ENCODE data around the gene TPRA1. TPM values are rescaled to one million over a fixed set of nuclear protein-coding genes. Genes with fewer than 3 reads are reported as not detected.

Gene TPRA1
- polyA plus RNA-seq: 10 to 100 TPM; 23.7 to 26.1 (median 25.7) TPM
- long read RNA-seq, donor 1: 0 reads
- long read RNA-seq, donor 2, partial matches to known transcripts: 0 of 2 reads
- long read RNA-seq, donor 2, other reads (novel, unspliced or antisense): 0 of 2 reads
- long read RNA-seq, donor 3, partial matches to known transcripts: 8 of 10 reads
- long read RNA-seq, donor 3, other reads (novel, unspliced or antisense): 0 of 10 reads
- long read RNA-seq, donor 4: 0 reads
- long read RNA-seq, donor 5, partial matches to known transcripts: 0 of 2 reads
- long read RNA-seq, donor 5, other reads (novel, unspliced or antisense): 0 of 2 reads
- long read RNA-seq, donor 6, partial matches to known transcripts: 0 of 4 reads
- long read RNA-seq, donor 6, other reads (novel, unspliced or antisense): 0 of 4 reads
- long read RNA-seq, donor 7: 0 reads
- long read RNA-seq, donor 8: 0 reads
- long read RNA-seq, donor 9, partial matches to known transcripts: 0 of 1 reads
- long read RNA-seq, donor 9, other reads (novel, unspliced or antisense): 0 of 1 reads
- long read RNA-seq, donor 10, transcript TPRA1-202 (11 exons, 1,933 nt): major isoform, 7 of 8 reads
- long read RNA-seq, donor 10, partial matches to known transcripts: 0 of 8 reads
- long read RNA-seq, donor 10, other reads (novel, unspliced or antisense): 0 of 8 reads

GRCh38 chr3:127590593-127591465, at the start of gene TPRA1:
TSS of gene TPRA1 (minus strand) at chr3:127590733. CDS start at chr3:127580146, 10,587 bp downstream.
- H3K9me3 ChIP-seq (ENCODE audit: control insufficient read depth in 2 of 2, insufficient read depth in 1 of 2, low read depth in 1 of 2, low read length in 1 of 2): no peaks in the 10 kb centered on the region
- DNase-seq (peak; percentile 97 to 98), FAIRE-seq (no peak)
- 0 to 1% (median 0%) methylated on average over 54 to 72 of the region's 72 CpGs for WGBS, 3 donors
- peak within 1 kb of the TSS; percentile 71 to 83 (median 71) for H3K4me3 ChIP-seq (ENCODE audit: low read depth in 1 of 3, low read length in 3 of 3)
- H3K27ac ChIP-seq (ENCODE audit: low read depth in 1 of 3, low read length in 2 of 3): peak within 1 kb of the TSS; percentile 90 to 98 (median 93)
- peaks cover 7 to 13% (median 9%) of the 10 kb centered on the region in 3 donors for H3K4me1 ChIP-seq (ENCODE audit: control insufficient read depth in 3 of 3, insufficient read depth in 2 of 3, low read depth in 1 of 3, low read length in 2 of 3)
- H3K27me3 ChIP-seq (ENCODE audit: control insufficient read depth in 3 of 3, insufficient read depth in 3 of 3, low read length in 3 of 3): peaks cover 0 to 2% (median 0%) of the 10 kb centered on the region in 3 donors
- H3K36me3 ChIP-seq (ENCODE audit: control insufficient read depth in 3 of 3, insufficient read depth in 2 of 3, low read depth in 1 of 3, low read length in 3 of 3): peaks cover 0 to 17% (median 0%) of the 10 kb centered on the region in 3 donors

- DNase-seq (no peak), FAIRE-seq (no peak)
- Histone ChIP-seq H3K27ac (ENCODE audit: low read depth in 1 of 3, low read length in 2 of 3) (no peak overlapping the region), H3K27me3 (ENCODE audit: control insufficient read depth in 3 of 3, insufficient read depth in 3 of 3, low read length in 3 of 3) (no peaks in the 10 kb centered on the region), H3K36me3 (ENCODE audit: control insufficient read depth in 3 of 3, insufficient read depth in 2 of 3, low read depth in 1 of 3, low read length in 3 of 3) (no peaks in the 10 kb centered on the region), H3K4me3 (ENCODE audit: low read depth in 1 of 3, low read length in 3 of 3) (no peak overlapping the region), H3K9me3 (ENCODE audit: control insufficient read depth in 2 of 2, insufficient read depth in 1 of 2, low read depth in 1 of 2, low read length in 1 of 2) (no peaks in the 10 kb centered on the region), H3K4me1 (ENCODE audit: control insufficient read depth in 3 of 3, insufficient read depth in 2 of 3, low read depth in 1 of 3, low read length in 2 of 3) (no peaks in the 10 kb centered on the region)
- 97 to 100% (median 97%) methylated on average over 3 of the region's 3 CpGs for WGBS, 3 donors
Measured at GRCh38 chr3:127640042-127640355, 49.5 kb upstream of the TPRA1 start.

GRCh38 chr3:127639173-127640041, 48.9 kb upstream of the TPRA1 start:
- Histone ChIP-seq H3K4me1 (ENCODE audit: control insufficient read depth in 3 of 3, insufficient read depth in 2 of 3, low read depth in 1 of 3, low read length in 2 of 3) (no peaks in the 10 kb centered on the region), H3K36me3 (ENCODE audit: control insufficient read depth in 3 of 3, insufficient read depth in 2 of 3, low read depth in 1 of 3, low read length in 3 of 3) (no peaks in the 10 kb centered on the region), H3K9me3 (ENCODE audit: control insufficient read depth in 2 of 2, insufficient read depth in 1 of 2, low read depth in 1 of 2, low read length in 1 of 2) (no peaks in the 10 kb centered on the region), H3K4me3 (ENCODE audit: low read depth in 1 of 3, low read length in 3 of 3) (no peak overlapping the region), H3K27me3 (ENCODE audit: control insufficient read depth in 3 of 3, insufficient read depth in 3 of 3, low read length in 3 of 3) (no peaks in the 10 kb centered on the region), H3K27ac (ENCODE audit: low read depth in 1 of 3, low read length in 2 of 3) (no peak overlapping the region)
- FAIRE-seq (no peak), DNase-seq (no peak)
- WGBS, 3 donors: 88 to 93% (median 92%) methylated on average over 5 of the region's 5 CpGs

GRCh38 chr3:127637971-127638370, 47.4 kb upstream of the TPRA1 start:
- no peaks in the 10 kb centered on the region for H3K4me1 ChIP-seq (ENCODE audit: control insufficient read depth in 3 of 3, insufficient read depth in 2 of 3, low read depth in 1 of 3, low read length in 2 of 3)
- FAIRE-seq: no peak
- H3K36me3 ChIP-seq (ENCODE audit: control insufficient read depth in 3 of 3, insufficient read depth in 2 of 3, low read depth in 1 of 3, low read length in 3 of 3): no peaks in the 10 kb centered on the region

GRCh38 chr3:127637546-127637945, 47.0 kb upstream of the TPRA1 start:
- 74 to 87% (median 76%) methylated on average over 3 of the region's 3 CpGs for WGBS, 3 donors
- Histone ChIP-seq H3K27ac (ENCODE audit: low read depth in 1 of 3, low read length in 2 of 3) (no peak overlapping the region), H3K36me3 (ENCODE audit: control insufficient read depth in 3 of 3, insufficient read depth in 2 of 3, low read depth in 1 of 3, low read length in 3 of 3) (no peaks in the 10 kb centered on the region), H3K4me3 (ENCODE audit: low read depth in 1 of 3, low read length in 3 of 3) (no peak overlapping the region), H3K9me3 (ENCODE audit: control insufficient read depth in 2 of 2, insufficient read depth in 1 of 2, low read depth in 1 of 2, low read length in 1 of 2) (no peaks in the 10 kb centered on the region), H3K27me3 (ENCODE audit: control insufficient read depth in 3 of 3, insufficient read depth in 3 of 3, low read length in 3 of 3) (no peaks in the 10 kb centered on the region), H3K4me1 (ENCODE audit: control insufficient read depth in 3 of 3, insufficient read depth in 2 of 3, low read depth in 1 of 3, low read length in 2 of 3) (no peaks in the 10 kb centered on the region)
- FAIRE-seq (no peak), DNase-seq (peak in 1 of 2 donors; percentile 13)

More at GRCh38 chr3:127637971-127638370, 47.4 kb upstream of the TPRA1 start:
- Histone ChIP-seq H3K4me3 (ENCODE audit: low read depth in 1 of 3, low read length in 3 of 3) (no peak overlapping the region), H3K9me3 (ENCODE audit: control insufficient read depth in 2 of 2, insufficient read depth in 1 of 2, low read depth in 1 of 2, low read length in 1 of 2) (no peaks in the 10 kb centered on the region), H3K27ac (ENCODE audit: low read depth in 1 of 3, low read length in 2 of 3) (no peak overlapping the region), H3K27me3 (ENCODE audit: control insufficient read depth in 3 of 3, insufficient read depth in 3 of 3, low read length in 3 of 3) (no peaks in the 10 kb centered on the region)
- no peak for DNase-seq

- H3K36me3 ChIP-seq (ENCODE audit: control insufficient read depth in 3 of 3, insufficient read depth in 2 of 3, low read depth in 1 of 3, low read length in 3 of 3): no peaks in the 10 kb centered on the region
- no peak overlapping the region for H3K4me3 ChIP-seq (ENCODE audit: low read depth in 1 of 3, low read length in 3 of 3)
- peaks cover 0 to 3% (median 0%) of the 10 kb centered on the region in 3 donors for H3K4me1 ChIP-seq (ENCODE audit: control insufficient read depth in 3 of 3, insufficient read depth in 2 of 3, low read depth in 1 of 3, low read length in 2 of 3)
- peaks cover 0 to 15% (median 0%) of the 10 kb centered on the region in 3 donors for H3K27me3 ChIP-seq (ENCODE audit: control insufficient read depth in 3 of 3, insufficient read depth in 3 of 3, low read length in 3 of 3)
- H3K27ac ChIP-seq (ENCODE audit: low read depth in 1 of 3, low read length in 2 of 3): no peak overlapping the region
- no peaks in the 10 kb centered on the region for H3K9me3 ChIP-seq (ENCODE audit: control insufficient read depth in 2 of 2, insufficient read depth in 1 of 2, low read depth in 1 of 2, low read length in 1 of 2)
- FAIRE-seq (no peak), DNase-seq (no peak)
- 92 to 94% (median 92%) methylated on average over 12 of the region's 12 CpGs for WGBS, 3 donors
Measured at GRCh38 chr3:127634653-127635052, 44.1 kb upstream of the TPRA1 start.

- H3K27me3 ChIP-seq (ENCODE audit: control insufficient read depth in 3 of 3, insufficient read depth in 3 of 3, low read length in 3 of 3): peaks cover 0 to 30% (median 0%) of the 10 kb centered on the region in 3 donors
- 74 to 83% (median 81%) methylated on average over 8 of the region's 8 CpGs for WGBS, 3 donors
- H3K9me3 ChIP-seq (ENCODE audit: control insufficient read depth in 2 of 2, insufficient read depth in 1 of 2, low read depth in 1 of 2, low read length in 1 of 2): peaks cover 0 to 3% of the 10 kb centered on the region in 2 donors
- H3K4me3 ChIP-seq (ENCODE audit: low read depth in 1 of 3, low read length in 3 of 3): no peak overlapping the region
- H3K4me1 ChIP-seq (ENCODE audit: control insufficient read depth in 3 of 3, insufficient read depth in 2 of 3, low read depth in 1 of 3, low read length in 2 of 3): peaks cover 0 to 3% (median 0%) of the 10 kb centered on the region in 3 donors
- FAIRE-seq (no peak), DNase-seq (no peak)
- H3K27ac ChIP-seq (ENCODE audit: low read depth in 1 of 3, low read length in 2 of 3): no peak overlapping the region
- H3K36me3 ChIP-seq (ENCODE audit: control insufficient read depth in 3 of 3, insufficient read depth in 2 of 3, low read depth in 1 of 3, low read length in 3 of 3): no peaks in the 10 kb centered on the region
Measured at GRCh38 chr3:127632035-127632820, 41.7 kb upstream of the TPRA1 start.
